NOMO-1 treated with DMSO at 0.1 percent for 48 hours (cell line): Measurements from ENCODE around the gene MIB2.

ENCODE experiments used
- DNase-seq: peaks from one replicate; lab custom pipeline; 2025; ENCODE audit not compliant: unreplicated experiment; lab: John Stamatoyannopoulos, UW

Gene MIB2

DNA sequence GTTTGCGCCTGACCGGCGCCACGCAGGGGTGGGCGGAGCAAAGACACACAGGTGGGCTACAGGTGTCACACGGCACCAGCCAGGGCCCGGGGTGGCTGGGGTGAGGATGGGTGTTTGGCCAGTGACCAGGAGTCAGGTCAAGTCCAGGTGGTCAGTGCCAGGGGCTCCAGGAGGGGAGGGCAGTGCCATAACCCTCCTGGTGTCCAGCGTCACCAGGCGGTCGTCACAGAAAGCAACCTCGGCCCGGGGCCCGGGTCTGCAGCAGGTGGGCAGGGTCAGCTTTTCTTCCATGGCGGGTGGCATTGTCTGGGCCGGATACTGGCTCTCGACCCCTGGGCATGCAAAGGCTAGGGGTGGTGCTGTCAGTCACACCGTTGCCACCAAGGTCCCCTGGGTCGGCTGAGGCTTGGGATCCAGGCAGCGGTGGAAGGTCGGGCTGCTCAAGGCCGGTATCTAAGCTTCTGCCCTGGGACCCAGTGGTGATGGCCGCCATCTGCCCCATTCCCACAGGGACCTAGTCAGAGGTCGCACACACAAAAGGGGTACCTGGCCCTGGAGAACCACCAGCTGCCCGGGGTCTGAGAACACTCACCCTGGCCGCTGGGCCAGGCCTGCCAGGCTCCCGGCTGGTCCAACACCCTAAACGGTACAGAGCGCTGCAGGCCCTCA, 17.1 kb upstream of the MIB2 start:
- no peak for DNase-seq

DNA sequence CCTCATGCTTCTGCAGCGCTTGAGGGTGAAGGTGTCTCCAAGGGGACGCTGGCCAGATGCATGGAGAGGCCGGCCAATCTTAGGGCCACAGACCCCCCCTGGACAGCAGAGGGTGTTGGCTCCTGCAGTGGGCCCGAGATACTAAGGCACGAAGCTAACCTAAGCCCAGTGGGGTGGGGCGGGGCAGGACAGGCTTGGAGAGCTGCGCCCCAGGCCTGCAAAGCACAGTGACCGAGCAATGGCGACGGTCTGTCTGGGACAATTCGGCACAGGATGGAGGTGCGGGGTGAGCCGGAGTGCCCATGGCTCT, 16.6 kb upstream of the MIB2 start:
- no peak for DNase-seq

DNA sequence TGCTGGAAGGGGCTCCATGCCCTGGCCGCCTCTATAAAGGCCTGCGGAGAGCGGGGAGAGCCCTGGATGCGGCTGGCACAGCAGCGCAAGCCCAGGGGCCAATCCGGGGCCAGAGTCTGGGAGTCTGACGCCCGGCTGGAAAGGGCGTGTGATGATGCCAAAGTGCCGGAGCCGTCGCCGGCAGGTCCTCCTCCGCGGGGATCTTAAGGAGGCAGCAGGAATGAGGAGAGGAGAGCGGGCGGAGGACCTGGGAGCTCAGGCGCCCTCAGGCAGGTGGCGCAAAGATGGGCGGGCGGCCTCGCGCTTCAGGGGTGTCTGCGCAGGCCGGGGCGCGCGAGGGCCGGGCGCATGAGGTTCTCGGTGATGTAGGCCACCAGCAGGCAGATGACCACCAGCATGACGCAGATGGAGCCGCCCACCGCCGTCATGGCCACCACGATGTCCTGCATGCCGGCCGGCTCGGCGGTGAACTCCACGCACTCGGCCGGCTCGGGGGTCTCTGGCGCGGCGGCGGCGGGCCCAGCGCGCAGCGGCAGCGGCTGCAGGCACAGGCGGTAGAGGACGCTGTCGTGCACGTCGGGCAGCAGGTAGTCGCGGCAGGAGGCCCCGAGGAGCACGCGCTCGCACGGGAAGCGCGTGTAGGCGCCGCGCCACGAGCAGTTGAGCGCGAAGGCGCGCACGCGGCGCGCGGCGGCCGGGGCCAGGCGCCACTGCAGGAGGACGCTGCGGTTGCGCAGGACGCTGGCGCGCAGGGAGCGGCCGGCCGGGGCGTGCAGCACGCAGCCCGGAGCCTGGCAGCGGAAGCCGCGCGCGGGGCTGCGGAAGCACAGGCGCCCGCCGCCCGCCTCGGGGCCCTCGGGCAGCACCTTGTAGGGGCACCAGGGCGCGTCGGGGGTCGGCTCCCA, 16.0 kb upstream of the MIB2 start:
- DNase-seq = peak; percentile 49

DNA sequence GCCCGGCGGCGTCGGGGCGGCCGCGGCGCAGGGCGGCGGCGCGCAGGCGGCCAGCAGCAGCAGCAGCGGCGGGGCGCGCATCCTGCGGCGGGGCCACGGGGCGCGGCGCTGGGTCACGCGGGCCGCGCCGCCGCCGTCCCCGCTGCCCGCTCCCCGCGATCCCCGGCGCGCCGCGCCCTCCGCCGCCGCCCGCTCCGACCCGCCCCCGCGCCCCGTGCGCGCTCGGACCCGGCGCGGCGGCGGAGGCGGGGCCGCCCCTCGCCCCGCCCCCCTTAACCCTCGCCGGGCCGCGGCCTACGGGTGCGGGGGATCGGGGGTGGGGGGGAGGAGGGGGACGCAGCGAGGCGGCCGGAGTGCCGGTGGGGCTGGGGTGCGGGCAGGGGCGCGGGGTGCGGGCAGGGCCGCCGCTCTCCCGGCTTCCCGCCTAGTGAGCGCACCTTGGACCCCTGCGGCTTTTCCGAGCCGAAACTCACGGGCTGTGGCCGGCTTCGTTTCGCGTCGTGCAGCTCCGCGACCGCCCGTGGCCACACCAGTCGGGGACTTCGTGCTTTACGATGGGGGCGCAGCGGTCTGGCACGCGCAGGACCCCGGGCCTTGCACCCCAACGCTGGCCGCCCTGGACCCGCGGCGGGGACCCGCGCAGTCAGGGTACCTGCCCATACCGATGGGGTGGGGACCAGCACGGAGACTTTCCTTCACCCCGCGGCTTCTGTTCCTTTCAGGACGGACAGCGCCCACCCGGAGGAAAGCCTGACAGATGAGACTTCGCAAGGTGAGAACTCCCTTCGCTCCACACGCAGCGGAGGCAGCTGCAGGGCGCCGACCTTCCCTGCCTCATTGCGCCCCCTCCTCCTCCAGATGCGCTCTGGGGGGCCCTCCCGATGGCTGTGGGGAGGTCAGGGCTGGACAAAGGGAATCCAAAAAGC, 15.1 kb upstream of the MIB2 start, which contains the start of gene FNDC10:
Gene FNDC10, minus strand, starts transcription at position 201 of the 926 bp plus-strand sequence. Its CDS starts 120 bp downstream, at position 81.
- no peak for DNase-seq

DNA sequence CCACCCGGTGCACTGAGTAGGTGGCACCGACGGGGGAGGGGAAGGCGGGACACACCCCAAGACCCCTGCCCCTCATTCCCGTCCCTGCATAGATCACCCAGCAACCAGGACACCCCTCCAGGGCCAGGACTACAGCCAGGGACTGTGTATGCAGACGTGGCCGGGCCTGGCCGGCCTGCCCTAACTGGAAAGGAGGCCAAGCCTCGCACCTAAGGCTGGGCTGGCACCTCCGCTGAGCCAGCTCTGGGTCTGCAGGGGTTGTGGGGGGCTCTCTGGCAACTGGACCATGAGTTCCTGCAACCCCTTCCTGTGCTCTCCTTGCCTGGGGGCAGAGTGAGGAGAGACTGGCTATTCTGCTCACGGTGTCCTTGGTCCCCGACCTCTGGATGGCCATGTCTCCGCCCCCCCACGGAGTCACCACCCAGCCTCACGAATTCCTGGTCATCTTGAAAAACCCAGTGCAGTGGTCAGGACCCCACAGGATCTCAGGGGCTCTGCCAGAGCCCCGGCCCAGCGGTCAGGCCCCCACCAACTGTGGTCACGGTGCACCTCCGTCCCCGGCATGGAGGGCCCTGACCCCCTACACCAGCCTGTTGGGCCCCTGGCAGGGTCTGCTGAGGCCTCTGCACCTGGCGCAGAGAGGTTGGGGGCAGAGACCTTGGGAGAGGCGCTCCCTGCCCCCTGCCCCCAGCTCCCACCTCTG, 14.3 kb upstream of the MIB2 start:
- no peak for DNase-seq

DNA sequence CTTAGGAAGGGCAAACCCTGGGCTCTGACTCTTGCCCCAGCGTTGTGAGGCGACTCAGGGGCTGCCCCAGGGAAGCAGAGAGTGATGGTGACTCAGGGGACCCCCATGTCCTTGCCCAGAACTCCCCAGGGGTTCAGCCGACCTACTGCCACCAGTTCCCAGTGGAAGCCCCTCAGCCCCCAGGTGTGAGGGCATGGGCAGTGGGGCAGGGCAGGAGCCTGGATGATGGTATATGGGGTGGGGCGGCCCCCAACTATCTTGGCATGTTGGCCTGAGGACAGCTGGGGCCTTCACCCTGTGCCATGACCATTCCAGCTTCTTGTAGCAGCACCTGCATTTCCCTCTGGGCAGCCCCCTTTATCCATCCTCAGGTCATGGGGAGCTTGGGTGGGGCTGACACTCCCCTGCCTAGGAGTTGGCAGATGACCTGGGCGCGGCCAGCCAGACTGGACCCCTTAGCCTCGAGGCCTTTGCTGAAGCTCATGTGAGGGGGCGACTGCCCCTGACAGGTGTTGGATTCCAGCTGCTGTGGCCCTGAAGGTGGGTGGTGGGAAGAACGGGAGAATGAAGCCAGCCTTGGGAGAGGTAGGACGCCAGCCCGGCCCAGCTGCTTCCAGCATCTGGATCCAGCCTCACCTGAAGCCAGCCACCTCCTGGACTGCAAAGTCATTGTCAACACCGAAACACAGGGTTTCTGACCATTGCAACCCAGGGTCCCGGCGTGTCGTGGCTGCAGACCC, 13.6 kb upstream of the MIB2 start:
- DNase-seq = no peak

DNA sequence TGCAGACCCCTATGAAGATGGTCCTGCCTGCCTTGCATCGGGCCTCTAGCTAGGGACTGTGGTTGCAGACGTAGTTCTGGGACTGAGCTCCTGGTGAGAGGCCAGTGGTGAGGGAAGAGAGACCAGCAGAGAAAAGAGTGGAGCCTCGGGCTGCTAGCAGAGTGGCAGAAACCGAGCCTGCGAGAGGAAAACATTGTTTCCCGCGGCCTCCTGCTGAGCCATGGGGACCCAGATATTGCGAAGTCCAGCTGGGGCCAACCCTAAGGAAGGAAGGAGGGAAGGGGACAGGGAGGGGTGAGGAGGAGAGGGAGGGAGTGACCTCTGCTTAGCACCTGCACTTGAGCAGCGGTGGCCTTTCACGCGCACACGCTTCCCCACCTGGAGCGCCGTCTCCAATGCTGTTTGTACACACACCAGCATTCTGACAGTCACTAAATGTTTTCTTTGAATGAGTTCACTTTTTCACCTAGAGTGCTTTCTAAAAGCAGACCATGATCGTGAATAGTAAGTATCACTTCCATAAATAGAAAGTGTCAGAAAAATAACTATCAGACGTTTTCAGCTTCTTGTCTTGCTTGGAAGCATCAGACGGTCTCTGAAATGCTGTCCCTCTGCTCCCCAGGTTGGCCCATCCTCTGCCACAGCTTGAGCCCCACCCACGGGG, 12.9 kb upstream of the MIB2 start:
- peak; percentile 18 for DNase-seq

DNA sequence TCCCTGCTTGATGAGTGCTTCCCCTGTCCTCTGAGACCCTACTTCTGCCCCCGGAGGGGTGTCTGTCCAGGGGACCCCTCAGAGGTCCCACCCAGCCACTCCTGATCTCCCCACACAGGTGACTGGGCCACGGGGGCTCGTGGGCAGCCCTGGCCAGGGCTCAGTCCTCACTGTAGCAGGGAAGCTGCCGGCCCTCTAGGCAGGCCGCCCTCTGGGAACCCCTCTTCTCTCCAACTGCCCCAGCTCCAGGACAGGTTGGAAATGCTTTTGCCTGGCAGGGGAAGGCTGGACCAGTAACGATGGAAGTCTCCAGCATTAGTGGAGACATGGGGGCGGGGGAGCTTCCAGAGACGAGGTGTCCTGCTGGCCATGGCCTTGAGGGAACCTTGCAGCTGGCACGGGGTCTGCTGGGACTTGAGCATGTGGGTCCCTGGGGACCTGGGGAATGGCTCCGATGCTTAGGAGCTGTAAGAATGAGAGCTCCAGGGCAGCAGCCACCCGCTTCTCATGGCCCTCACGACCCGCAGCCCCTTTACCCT, 12.3 kb upstream of the MIB2 start:
- DNase-seq = no peak

DNA sequence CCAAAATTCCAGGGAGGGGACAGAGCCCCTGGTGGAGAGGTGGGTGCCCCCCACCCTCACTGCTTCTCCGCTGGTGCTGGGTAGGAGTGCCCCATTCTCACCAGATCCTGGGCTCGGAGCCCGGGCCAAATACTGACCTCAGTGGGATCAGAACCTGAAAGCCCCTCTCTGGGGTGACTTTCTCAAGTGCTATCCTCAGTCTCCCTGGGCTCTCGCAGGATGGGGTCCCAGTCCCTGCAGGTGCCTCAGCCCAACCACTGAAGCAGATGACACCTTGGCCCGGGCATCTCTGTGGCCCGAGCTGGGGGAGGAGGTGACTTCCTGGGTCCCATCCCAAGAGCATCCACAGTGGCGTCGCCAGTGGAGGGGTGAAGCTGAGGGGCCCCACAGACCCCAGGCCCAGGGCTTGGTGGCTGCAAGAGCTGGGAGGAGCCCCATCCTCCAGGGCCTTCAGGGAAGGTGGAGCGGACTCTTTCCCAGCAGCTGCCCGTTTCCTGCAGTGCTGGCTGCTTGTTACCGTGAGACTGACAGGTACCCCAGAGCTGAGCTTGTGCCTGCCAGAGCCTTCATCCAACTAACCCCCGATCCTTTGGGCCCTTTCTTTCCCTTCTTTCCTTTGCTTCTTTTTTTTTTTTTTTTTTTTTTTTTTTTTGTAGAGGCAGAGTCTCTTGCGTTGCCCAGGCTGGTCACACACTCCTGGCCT, 11.5 kb upstream of the MIB2 start:
- no peak for DNase-seq

DNA sequence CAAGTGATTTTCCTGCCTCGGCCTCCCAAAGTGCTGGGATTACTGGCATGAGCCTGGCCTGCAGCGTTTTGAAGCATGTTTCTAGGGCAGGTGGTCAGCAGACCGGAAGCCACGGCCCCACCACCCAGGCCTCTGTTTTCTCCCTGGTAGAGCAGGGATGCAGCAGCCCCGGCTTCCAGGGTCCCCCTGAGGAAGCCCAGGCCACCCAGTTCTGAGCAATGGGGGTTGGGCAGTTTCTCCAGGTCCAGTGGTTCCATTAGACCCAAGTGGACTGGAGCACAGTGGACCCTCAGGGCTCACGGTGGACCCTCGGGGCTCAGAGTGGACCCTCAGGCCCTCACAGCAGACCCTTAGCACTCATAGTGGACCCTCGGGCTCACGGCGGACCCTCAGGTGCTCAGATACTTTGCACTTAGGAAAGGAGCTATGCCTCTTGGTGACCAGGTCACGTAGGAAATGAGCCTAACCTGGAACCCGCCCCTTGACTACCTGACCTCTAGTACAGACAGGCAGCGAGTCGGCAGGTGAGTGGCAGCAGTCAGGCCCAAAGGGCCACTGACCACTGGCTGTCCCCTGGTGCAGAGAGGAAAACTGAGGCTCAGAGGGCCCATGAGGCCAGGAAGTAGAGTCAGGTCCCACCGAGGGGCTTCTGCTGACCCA, 10.8 kb upstream of the MIB2 start:
- no peak for DNase-seq

DNA sequence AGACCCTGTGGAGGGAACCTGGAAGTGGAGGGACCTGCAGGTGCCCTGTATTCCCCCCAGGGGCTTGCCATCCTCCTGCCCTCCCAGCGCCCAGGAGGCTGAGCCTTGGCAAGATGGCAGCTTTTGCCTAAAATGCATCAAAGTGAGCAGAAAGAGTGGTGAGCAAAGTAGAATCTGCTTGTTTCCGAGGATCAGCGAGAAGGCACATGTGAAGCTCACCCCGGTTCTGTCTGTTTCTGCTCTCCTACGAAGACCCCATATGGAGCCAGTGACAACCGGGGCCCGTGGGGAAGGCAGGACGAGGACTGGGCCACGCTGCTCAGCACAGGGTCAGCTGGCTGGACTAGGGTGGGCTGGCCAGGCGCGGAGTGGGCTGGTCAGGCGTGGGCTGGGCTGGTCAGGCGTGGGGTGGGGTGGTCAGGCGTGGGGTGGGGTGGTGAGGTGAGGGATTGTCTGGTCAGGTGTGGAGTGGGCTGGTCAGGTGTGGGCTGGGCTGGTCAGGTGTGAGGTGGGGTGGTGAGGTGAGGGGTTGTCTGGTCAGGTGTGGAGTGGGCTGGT, 10.2 kb upstream of the MIB2 start:
- no peak for DNase-seq

DNA sequence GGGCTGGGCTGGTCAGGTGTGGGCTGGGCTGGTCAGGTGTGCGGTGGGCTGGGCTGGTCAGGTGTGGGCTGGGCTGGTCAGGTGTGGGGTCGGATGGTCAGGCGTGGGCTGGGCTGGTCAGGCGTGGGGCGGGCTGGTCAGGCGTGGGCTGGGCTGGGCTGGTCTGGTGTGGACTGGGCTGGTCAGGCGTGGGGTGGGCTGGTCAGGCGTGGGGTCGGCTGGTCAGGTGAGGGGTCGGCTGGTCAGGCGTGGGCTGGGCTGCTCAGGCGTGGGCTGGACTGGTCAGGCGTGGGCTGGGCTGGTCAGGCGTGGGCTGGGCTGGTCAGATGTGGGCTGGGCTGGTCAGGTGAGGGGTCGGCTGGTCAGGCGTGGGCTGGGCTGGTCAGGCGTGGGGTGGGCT, 9.6 kb upstream of the MIB2 start:
- DNase-seq = no peak

DNA sequence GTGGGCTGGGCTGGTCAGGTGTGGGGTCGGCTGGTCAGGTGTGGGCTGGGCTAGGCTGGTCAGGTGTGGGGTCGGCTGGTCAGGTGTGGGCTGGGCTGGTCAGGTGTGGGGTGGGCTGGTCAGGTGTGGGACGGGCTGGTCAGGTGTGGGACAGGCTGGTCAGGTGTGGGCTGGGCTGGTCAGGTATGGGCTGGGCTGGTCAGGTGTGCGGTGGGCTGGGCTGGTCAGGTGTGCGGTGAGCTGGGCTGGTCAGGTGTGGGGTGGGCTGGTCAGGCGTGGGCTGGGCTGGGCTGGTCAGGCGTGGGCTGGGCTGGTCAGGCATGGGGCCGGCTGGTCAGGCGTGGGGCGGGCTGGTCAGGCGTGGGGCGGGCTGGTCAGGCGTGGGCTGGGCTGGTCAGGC, 9.1 kb upstream of the MIB2 start:
- DNase-seq = no peak

DNA sequence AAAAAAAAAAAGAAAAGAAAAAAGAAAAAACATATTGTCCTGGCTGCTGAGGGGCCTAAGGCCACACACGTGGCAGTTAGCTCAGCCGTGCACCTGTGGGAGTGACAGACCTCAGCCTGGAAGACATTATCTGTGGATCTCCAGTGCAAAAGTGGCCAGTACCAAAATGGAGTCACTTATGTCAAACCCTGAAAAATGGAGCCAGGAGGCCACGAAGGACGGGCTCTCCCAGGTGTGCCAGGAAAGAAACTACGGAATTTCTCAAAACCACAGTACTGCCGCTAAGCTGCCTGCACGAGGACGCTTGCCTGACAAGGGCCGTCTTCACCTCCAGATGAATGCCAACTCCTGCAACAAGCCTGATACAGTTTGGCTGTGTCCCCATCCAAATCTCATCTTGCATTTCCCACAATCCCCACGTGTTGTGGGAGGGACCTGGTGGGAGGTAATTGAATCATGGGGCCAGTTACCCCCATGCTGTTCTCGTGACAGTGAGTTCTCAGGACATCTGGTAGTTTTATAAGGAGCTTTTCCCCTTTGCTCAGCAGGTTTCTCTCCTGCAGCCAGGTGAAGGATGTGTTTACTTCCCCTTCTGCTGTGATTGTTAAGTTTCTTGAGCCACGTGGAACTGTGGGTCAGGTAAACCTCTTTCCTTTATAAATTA, 5.3 kb upstream of the MIB2 start:
- no peak for DNase-seq

DNA sequence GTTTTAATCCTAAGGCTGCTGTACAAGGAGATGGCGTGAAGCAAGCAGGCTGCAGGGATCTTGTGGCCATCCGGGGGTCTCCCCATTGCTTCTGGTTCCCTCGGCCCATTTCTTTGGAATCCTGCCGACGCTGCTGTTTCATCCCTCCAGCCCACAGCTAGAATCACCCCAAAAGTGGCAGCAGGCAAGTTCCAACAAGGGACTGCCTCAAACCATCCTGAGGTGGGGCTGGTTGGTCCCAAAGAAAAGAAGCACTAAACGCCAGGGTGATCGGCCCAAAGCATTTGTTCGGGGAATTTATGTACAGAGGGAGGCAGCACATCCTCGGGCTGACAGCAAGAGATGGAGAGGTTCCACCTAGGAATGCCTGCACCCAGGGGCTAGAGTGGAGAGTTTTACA, 4.5 kb upstream of the MIB2 start:
- no peak for DNase-seq

DNA sequence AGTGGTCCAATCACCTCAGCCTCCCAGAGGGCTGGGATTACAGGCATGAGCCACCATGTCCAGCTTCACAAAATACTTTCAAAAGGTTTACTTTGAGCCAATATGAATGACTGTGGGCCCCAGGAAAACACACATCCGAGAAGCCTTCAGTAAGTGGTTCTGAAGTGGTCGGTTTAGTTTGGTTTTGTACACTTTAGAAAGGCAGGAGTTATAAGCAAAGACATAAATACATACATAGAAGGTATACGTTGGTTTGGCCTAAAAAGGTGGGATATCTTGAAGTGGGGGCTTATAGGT, 3.2 kb upstream of the MIB2 start:
- DNase-seq = no peak

DNA sequence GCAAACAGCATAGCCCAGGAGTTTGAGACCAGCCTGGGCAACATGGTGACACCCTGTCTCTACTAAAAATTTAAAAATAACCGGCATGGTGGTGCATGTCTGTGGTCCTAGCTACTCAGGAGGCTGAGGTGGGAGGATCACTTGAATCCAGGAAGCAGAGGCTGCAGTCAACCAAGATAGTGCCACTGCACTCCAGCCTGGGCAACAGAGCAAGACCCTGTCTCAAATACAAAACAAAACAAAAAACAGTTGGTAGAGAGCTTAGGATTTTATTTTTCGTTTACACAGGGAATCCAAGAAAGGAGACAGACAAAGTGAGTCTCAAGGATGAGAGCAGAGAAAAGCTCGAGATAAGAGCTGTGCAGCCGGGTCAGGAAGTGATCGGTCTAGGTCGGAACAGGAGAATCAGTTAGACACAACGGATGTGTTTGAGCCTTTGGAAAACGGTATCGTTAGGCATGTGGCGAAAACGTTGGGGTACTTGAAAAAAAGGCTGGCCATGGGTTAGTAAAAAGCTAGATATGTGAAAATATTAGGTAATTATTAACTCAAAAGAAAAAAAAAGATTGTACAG, 1.7 kb upstream of the MIB2 start:
- no peak for DNase-seq
